Upper lobe of right lung (tissue), 1 donor: Measurements from ENCODE around the gene TBX10. TPM values are rescaled to one million over a fixed set of nuclear protein-coding genes. Genes with fewer than 3 reads are reported as not detected.

Source experiments
- ATAC-seq: fragments of 200-7000 bp; cut with Tn5 transposase; one replicate; pipeline ENCODE4 v1.9.1; 2020; ENCODE audit warnings: mild to moderate bottlenecking, moderate library complexity
- DNase-seq: peaks from one replicate; pipeline ENCODE4 v3.0.0-alpha.2; 2020
- H3K27ac ChIP-seq: fragments of 200-600 bp; one replicate; pipeline ENCODE4 v1.8.0; 2022
- H3K27me3 ChIP-seq: fragments of 200-600 bp; one replicate; pipeline ENCODE4 v1.8.0; 2022; ENCODE audit warnings: mild to moderate bottlenecking
- H3K36me3 ChIP-seq: fragments of 200-600 bp; one replicate; pipeline ENCODE4 v1.8.0; 2022
- H3K4me1 ChIP-seq: fragments of 200-600 bp; one replicate; pipeline ENCODE4 v1.8.0; 2022
- H3K4me3 ChIP-seq: fragments of 200-600 bp; one replicate; pipeline ENCODE4 v1.8.0; 2022; ENCODE audit warnings: mild to moderate bottlenecking
- H3K9me3 ChIP-seq: fragments of 200-600 bp; one replicate; pipeline ENCODE4 v1.8.0; 2022
- CTCF ChIP-seq: fragments of 200-600 bp; IDR thresholded peaks from one replicate; pipeline ENCODE4 v1.8.0; 2022; ENCODE audit warnings: antibody characterized with exemption
- intact Hi-C: fragments of 100-400 bp; cut with DNase I; formaldehyde crosslinking; loops from one replicate; pipeline ENCODE4 v1.11.0; 2022
- total RNA-seq: library from RNA; stranded (reverse); fragmentation: NEBNext Ultra II Directional; extraction: Animal tissue kit (Norgen Biotek cat#: 25700); gene quantifications from one replicate; pipeline ENCODE4 v1.2.1, GENCODE V29; 2021
- donor health status: DM: no; HTN: yes; CAD: no; lungs with severe emphysema.

The TBX10 gene
- total RNA-seq, 1 donor from 2014 or later, result not detected

DNA sequence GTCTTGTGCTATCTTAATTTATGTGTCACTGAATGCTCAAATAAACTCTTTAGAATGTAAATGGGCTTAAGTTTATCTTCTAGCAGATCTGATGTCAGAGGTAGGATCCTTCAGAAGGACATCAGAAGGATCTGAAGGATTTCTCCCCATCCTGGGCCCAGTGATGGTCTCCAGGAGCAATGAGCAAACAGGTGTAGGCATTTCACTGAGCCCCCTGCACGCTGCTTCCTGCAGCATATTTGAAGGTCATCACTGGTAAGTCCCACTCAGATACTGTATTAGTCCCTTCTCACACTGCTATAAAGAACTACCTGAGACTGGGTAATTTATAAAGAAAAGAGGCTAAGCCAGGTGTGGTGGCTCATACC is 51.4 kb downstream of the TBX10 start:
- no peak for TF ChIP-seq CTCF
- H3K4me3 ChIP-seq, result no peak overlapping the region
- H3K36me3 ChIP-seq, result peaks cover 21% of the 10 kb centered on the region
- no peaks in the 10 kb centered on the region for H3K27me3 ChIP-seq
- intact Hi-C loops, result no loop called here
- peaks cover 4% of the 10 kb centered on the region for H3K4me1 ChIP-seq
- no peak for ATAC-seq
- no peak overlapping the region for H3K27ac ChIP-seq
- no peak for DNase-seq
- H3K9me3 ChIP-seq, result no peaks in the 10 kb centered on the region

DNA sequence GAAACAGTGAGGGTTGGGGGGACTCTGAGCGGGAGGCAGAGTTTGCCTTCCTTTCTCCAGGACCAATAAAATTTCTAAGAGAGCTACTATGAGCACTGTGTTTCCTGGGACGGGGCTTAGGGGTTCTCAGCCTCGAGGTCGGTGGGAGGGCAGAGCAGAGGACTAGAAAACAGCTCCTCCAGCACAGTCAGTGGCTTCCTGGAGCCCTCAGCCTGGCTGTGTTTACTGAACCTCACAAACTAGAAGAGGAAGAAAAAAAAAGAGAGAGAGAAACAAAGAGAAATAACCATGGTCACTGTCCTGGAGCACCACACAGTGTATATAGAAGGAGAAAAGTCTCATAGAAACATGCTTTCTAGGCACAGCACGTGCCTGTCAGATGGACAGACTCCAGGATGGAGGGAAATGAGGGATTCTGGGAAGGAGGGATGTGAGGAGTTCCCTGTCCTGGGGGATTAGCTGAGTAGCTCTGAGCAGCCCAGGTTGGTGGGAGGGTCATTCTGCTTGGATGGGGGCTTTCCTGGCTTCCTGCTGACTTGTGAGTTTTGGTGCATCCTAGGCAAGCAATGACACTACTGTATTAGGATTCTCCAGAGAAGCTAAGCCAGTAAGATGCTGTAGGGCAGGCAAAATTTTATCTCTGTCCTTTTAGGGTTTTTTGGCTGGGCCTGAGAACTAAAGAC is 52.9 kb downstream of the TBX10 start:
- H3K36me3 ChIP-seq, result peaks cover 21% of the 10 kb centered on the region
- ATAC-seq, result no peak
- no peak overlapping the region for H3K4me3 ChIP-seq
- H3K27me3 ChIP-seq, result no peaks in the 10 kb centered on the region
- no peak overlapping the region for H3K27ac ChIP-seq
- DNase-seq, result no peak
- H3K4me1 ChIP-seq, result peaks cover 17% of the 10 kb centered on the region
- intact Hi-C loops, result no loop called here
- TF ChIP-seq CTCF, result no peak
- H3K9me3 ChIP-seq, result no peaks in the 10 kb centered on the region

- ATAC-seq, result no peak
- H3K4me1 ChIP-seq, result peaks cover 18% of the 10 kb centered on the region
- H3K4me3 ChIP-seq, result no peak overlapping the region
- no peak overlapping the region for H3K27ac ChIP-seq
- no peak for TF ChIP-seq CTCF
- no peaks in the 10 kb centered on the region for H3K9me3 ChIP-seq
- H3K36me3 ChIP-seq, result peaks cover 21% of the 10 kb centered on the region
- intact Hi-C loops, result no loop called here
- no peaks in the 10 kb centered on the region for H3K27me3 ChIP-seq
- no peak for DNase-seq
Observed at GRCh38 chr11:67585911-67586310, 53.7 kb downstream of the TBX10 start.

DNA sequence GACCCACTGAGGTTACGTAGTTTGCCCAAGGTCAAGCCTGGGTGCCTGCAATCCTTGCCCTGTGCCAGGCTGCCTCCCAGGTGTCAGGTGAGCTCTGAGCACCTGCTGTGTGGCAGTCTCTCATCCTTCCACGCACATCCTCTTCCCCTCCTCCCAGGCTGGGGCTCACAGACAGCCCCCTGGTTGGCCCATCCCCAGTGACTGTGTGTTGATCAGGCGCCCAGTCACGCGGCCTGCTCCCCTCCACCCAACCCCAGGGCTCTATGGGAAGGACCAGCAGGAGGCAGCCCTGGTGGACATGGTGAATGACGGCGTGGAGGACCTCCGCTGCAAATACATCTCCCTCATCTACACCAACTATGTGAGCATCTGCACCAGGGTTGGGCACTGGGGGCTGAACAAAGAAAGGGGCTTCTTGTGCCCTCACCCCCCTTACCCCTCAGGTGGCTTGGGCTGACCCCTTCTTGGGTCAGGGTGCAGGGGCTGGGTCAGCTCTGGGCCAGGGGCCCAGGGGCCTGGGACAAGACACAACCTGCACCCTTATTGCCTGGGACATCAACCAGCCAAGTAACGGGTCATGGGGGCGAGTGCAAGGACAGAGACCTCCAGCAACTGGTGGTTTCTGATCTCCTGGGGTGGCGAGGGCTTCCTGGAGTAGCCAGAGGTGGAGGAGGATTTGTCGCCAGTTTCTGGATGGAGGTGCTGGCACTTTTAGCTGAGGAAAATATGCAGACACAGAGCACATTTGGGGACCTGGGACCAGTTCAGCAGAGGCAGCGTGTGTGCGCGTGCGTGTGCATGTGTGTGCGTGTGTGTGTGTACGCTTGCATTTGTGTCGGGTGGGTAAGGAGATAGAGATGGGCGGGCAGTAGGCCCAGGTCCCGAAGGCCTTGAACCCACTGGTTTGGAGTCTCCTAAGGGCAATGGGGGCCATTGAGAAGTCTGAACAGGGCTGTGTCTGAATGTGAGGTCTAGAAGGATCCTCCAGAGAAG is 54.4 kb downstream of the TBX10 start:
- DNase-seq (no peak), ATAC-seq (peak; percentile 0)
- Histone ChIP-seq H3K27me3 (no peaks in the 10 kb centered on the region), H3K36me3 (peaks cover 21% of the 10 kb centered on the region), H3K4me1 (peaks cover 18% of the 10 kb centered on the region), H3K4me3 (peak overlapping the region; percentile 92), H3K27ac (peak overlapping the region; percentile 99), H3K9me3 (no peaks in the 10 kb centered on the region)
- intact Hi-C loops, result no loop called here
- TF ChIP-seq CTCF, result no peak

DNA sequence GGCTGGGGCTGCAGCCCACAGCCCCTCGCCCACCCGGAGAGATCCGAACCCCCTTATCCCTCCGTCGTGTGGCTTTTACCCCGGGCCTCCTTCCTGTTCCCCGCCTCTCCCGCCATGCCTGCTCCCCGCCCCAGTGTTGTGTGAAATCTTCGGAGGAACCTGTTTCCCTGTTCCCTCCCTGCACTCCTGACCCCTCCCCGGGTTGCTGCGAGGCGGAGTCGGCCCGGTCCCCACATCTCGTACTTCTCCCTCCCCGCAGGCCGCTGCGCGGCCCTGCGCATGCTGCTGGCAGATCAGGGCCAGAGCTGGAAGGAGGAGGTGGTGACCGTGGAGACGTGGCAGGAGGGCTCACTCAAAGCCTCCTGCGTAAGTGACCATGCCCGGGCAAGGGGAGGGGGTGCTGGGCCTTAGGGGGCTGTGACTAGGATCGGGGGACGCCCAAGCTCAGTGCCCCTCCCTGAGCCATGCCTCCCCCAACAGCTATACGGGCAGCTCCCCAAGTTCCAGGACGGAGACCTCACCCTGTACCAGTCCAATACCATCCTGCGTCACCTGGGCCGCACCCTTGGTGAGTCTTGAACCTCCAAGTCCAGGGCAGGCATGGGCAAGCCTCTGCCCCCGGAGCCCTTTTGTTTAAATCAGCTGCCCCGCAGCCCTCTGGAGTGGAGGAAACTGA is 55.2 kb downstream of the TBX10 start:
- peak overlapping the region; percentile 92 for H3K4me3 ChIP-seq
- TF ChIP-seq CTCF, result no peak

More for the DNA sequence above, 55.2 kb downstream of the TBX10 start:
- Histone ChIP-seq H3K4me1 (peaks cover 18% of the 10 kb centered on the region), H3K27me3 (no peaks in the 10 kb centered on the region), H3K27ac (peak overlapping the region; percentile 99), H3K36me3 (peaks cover 21% of the 10 kb centered on the region), H3K9me3 (no peaks in the 10 kb centered on the region)
- DNase-seq, result peak; percentile 93
- intact Hi-C loops, result no loop called here
- ATAC-seq, result peak; percentile 79
